H1 (cell line): ENCODE measurements around the gene TBC1D2. TPM values are rescaled to one million over a fixed set of nuclear protein-coding genes. Genes with fewer than 3 reads are reported as not detected.

ENCODE experiments used
- CTCF ChIA-PET: fragments of 300-600 bp; sonication (Branson Sonifier 250); formaldehyde crosslinking; loops from one replicate; lab custom pipeline; 2021; ENCODE audit not compliant: partially characterized antibody; lab: Charles Lee
- POLR2A ChIA-PET: fragments of 300-600 bp; sonication (Branson Sonifier 250); formaldehyde crosslinking; loops from one replicate; lab custom pipeline; 2021; ENCODE audit warnings: inconsistent platforms; ENCODE audit not compliant: partially characterized antibody; lab: Charles Lee
- DNase-seq, 2 experiments: peaks; one replicate each; pipeline versions ENCODE4 v3.0.0 to v3.0.0-alpha.2; 2010 to 2022; ENCODE audit warnings: low spot score in 2 of 2, low read depth in 1 of 2, mixed read lengths in 1 of 2
- FAIRE-seq: peaks from 2 replicates; lab custom pipeline; 2011; peaks lifted over from hg19 to GRCh38; lab: Jason Lieb, UNC
- H2AFZ ChIP-seq: 2 replicates; pipeline ENCODE4 v1.8.1; 2012; ENCODE audit warnings: low read length, inconsistent platforms
- H2AK5ac ChIP-seq: 2 replicates; pipeline ENCODE4 v1.6.1; 2013; ENCODE audit warnings: low read depth, low read length
- H2BK120ac ChIP-seq: replicated peaks from 2 replicates; pipeline ENCODE3; 2013; ENCODE audit warnings: low read depth, low read length, inconsistent platforms
- H2BK12ac ChIP-seq: 2 replicates; pipeline ENCODE4 v1.6.1; 2013; ENCODE audit warnings: low read depth, low read length
- H2BK15ac ChIP-seq: 2 replicates; pipeline ENCODE4 v1.6.1; 2013; ENCODE audit warnings: low read length
- H2BK20ac ChIP-seq: 2 replicates; pipeline ENCODE4 v1.6.1; 2013; ENCODE audit warnings: low read length
- H2BK5ac ChIP-seq: 2 replicates; pipeline ENCODE4 v1.6.1; 2013; ENCODE audit warnings: low read depth, low read length
- H3K14ac ChIP-seq: 2 replicates; pipeline ENCODE4 v1.6.1; 2013; ENCODE audit warnings: inconsistent platforms; ENCODE audit not compliant: insufficient read length
- H3K18ac ChIP-seq: 2 replicates; pipeline ENCODE4 v1.6.1; 2013; ENCODE audit warnings: low read length; ENCODE audit errors: extremely low read depth
- H3K23ac ChIP-seq: 2 replicates; pipeline ENCODE4 v1.6.1; 2013; ENCODE audit warnings: inconsistent platforms; ENCODE audit not compliant: insufficient read length
- H3K23me2 ChIP-seq: 2 replicates; pipeline ENCODE4 v1.6.1; 2013; ENCODE audit warnings: low read depth, low read length
- H3K27ac ChIP-seq: 2 replicates; pipeline ENCODE4 v1.6.1; 2011; ENCODE audit warnings: low read depth, low read length, inconsistent platforms
- H3K27me3 ChIP-seq, 4 experiments: replicated peaks in 1 of 4; 1 replicate in 1 of 4; 2 replicates in 3 of 4; pipeline versions ENCODE4 v1.6.1 to v1.8.1; 2011 to 2013; ENCODE audit warnings: low read length in 3 of 4, mild to moderate bottlenecking in 3 of 4, inconsistent platforms in 2 of 4, mixed read lengths in 2 of 4, moderate library complexity in 1 of 4; ENCODE audit not compliant: control insufficient read depth in 3 of 4, insufficient read depth in 3 of 4; ENCODE audit errors: extremely low read depth in 1 of 4
- H3K36me3 ChIP-seq, 4 experiments: 2 replicates each; pipeline versions ENCODE4 v1.6.1 to v1.8.1; 2011 to 2013; ENCODE audit warnings: mild to moderate bottlenecking in 4 of 4, low read length in 3 of 4, moderate library complexity in 2 of 4, control low read depth in 1 of 4, inconsistent platforms in 1 of 4; ENCODE audit not compliant: insufficient read depth in 4 of 4, control insufficient read depth in 2 of 4
- H3K4ac ChIP-seq: replicated peaks from 2 replicates; pipeline ENCODE3; 2013; ENCODE audit warnings: low read length, low read depth, mixed read lengths, inconsistent platforms; ENCODE audit not compliant: insufficient read length
- H3K4me1 ChIP-seq, 4 experiments: replicated peaks in 1 of 4; 1 replicate in 1 of 4; 2 replicates in 3 of 4; pipeline versions ENCODE4 v1.6.1 to v1.8.1; 2011 to 2013; ENCODE audit warnings: low read length in 3 of 4, inconsistent platforms in 2 of 4, mixed read lengths in 1 of 4; ENCODE audit not compliant: insufficient read depth in 4 of 4, control insufficient read depth in 3 of 4
- H3K4me2 ChIP-seq, 2 experiments: 2 replicates each; pipeline versions ENCODE4 v1.6.1 to v1.8.1; 2011 to 2013; ENCODE audit warnings: low read depth in 2 of 2, low read length in 2 of 2, control low read depth in 1 of 2, inconsistent platforms in 1 of 2, mild to moderate bottlenecking in 1 of 2; ENCODE audit not compliant: insufficient read depth in 1 of 2
- H3K4me3 ChIP-seq, 4 experiments: fragments of 200-600, 300-600 bp in 1 of 4; sonication (generic), shearing (Covaris generic), sonication (Bioruptor Twin) in 1 of 4; 2 replicates each; pipeline versions ENCODE4 v1.5.1 to v1.8.1; 2011 to 2016; ENCODE audit warnings: low read length in 4 of 4, low read depth in 3 of 4, control low read depth in 2 of 4, inconsistent platforms in 2 of 4, mild to moderate bottlenecking in 2 of 4, mixed read lengths in 1 of 4, moderate library complexity in 1 of 4; ENCODE audit not compliant: insufficient read depth in 2 of 4; ENCODE audit errors: extremely low read depth in 1 of 4
- H3K56ac ChIP-seq: replicated peaks from 2 replicates; pipeline ENCODE3; 2013; ENCODE audit warnings: low read depth, mild to moderate bottlenecking, mixed read lengths, low read length, inconsistent platforms; ENCODE audit not compliant: insufficient read length
- H3K79me1 ChIP-seq: 2 replicates; pipeline ENCODE4 v1.6.1; 2013; ENCODE audit warnings: low read depth, low read length, control low read depth
- H3K79me2 ChIP-seq, 2 experiments: 2 replicates each; pipeline versions ENCODE4 v1.6.1 to v1.8.1; 2012 to 2013; ENCODE audit warnings: low read length in 2 of 2, mild to moderate bottlenecking in 2 of 2, inconsistent platforms in 1 of 2; ENCODE audit not compliant: insufficient read depth in 2 of 2, control insufficient read depth in 1 of 2
- H3K9ac ChIP-seq, 4 experiments: replicated peaks in 1 of 4; 1 replicate in 1 of 4; 2 replicates in 3 of 4; pipeline versions ENCODE4 v1.6.1 to v1.8.1; 2011 to 2013; ENCODE audit warnings: low read depth in 3 of 4, low read length in 3 of 4, control low read depth in 2 of 4, mild to moderate bottlenecking in 2 of 4, moderate library complexity in 2 of 4, inconsistent platforms in 1 of 4; ENCODE audit errors: extremely low read depth in 1 of 4
- H3K9me3 ChIP-seq, 2 experiments: 2 replicates each; pipeline versions ENCODE4 v1.6.1 to v1.8.1; 2012 to 2013; ENCODE audit warnings: mild to moderate bottlenecking in 2 of 2, moderate library complexity in 2 of 2, control low read depth in 1 of 2, inconsistent platforms in 1 of 2, low read depth in 1 of 2, low read length in 1 of 2, mixed read lengths in 1 of 2; ENCODE audit not compliant: insufficient read depth in 2 of 2
- H4K20me1 ChIP-seq, 2 experiments: replicated peaks in 1 of 2; 2 replicates each; pipeline versions ENCODE3 to v1.8.1; 2011 to 2013; ENCODE audit warnings: inconsistent platforms in 2 of 2, low read length in 2 of 2, mild to moderate bottlenecking in 1 of 2; ENCODE audit not compliant: insufficient read depth in 2 of 2, control insufficient read depth in 1 of 2
- H4K5ac ChIP-seq: 2 replicates; pipeline ENCODE4 v1.6.1; 2013; ENCODE audit warnings: low read length, low read depth, mixed read lengths, inconsistent platforms; ENCODE audit not compliant: insufficient read length
- H4K8ac ChIP-seq: 2 replicates; pipeline ENCODE4 v1.8.0; 2013; ENCODE audit warnings: mild to moderate bottlenecking, moderate library complexity, low read length, inconsistent platforms; ENCODE audit not compliant: insufficient read depth; ENCODE audit errors: extremely low read depth
- H4K91ac ChIP-seq: replicated peaks from 2 replicates; pipeline ENCODE3; 2013; ENCODE audit warnings: low read length, mixed read lengths, inconsistent platforms; ENCODE audit not compliant: insufficient read length
- CTCF ChIP-seq, 3 experiments: IDR thresholded peaks; 1 replicate in 2 of 3; 2 replicates in 1 of 3; pipeline versions ENCODE4 v1.5.1 to v1.6.1; 2011; ENCODE audit warnings: low read length in 3 of 3, mild to moderate bottlenecking in 3 of 3, inconsistent platforms in 2 of 3, low read depth in 1 of 3, moderate library complexity in 1 of 3; ENCODE audit not compliant: insufficient read depth in 1 of 3; ENCODE audit errors: control extremely low read depth in 1 of 3
- MAX ChIP-seq: IDR thresholded peaks from 2 replicates; pipeline ENCODE4 v1.6.1; 2012; ENCODE audit warnings: inconsistent platforms
- WGBS, 2 experiments: shearing (Covaris generic) in 1 of 2; methylation state at CpG; one replicate each; pipeline versions ENCODE4 v1.1.6 to v1.1.7; 2013 to 2015; ENCODE audit warnings: low lambda C conversion rate in 2 of 2, mixed read lengths in 2 of 2, inconsistent platforms in 1 of 2, low coverage in 1 of 2, missing lambda C conversion rate in 1 of 2; ENCODE audit not compliant: insufficient replicate concordance in 2 of 2, insufficient coverage in 1 of 2, insufficient read length in 1 of 2; ENCODE audit errors: extremely low coverage in 1 of 2, missing lambda C conversion rate in 1 of 2; 5-methylcytosine and 5-hydroxymethylcytosine counted together
- polyA plus RNA-seq, 7 experiments: library from polyadenylated mRNA; depleted of rRNA in 3 of 7; stranded (reverse) in 5 of 7; unstranded in 2 of 7; fragments of >200 nt in 5 of 7; fragments of 200-250 nt in 2 of 7; gene quantifications; 1 replicate in 5 of 7; 2 replicates in 1 of 7; 4 replicates in 1 of 7; pipeline versions ENCODE4 v1.2.1 to v1.2.3, GENCODE V29; 2011 to 2013; ENCODE audit warnings: missing spikeins in 2 of 7, mixed read lengths in 2 of 7
- total RNA-seq: library from RNA; stranded (reverse); fragmentation: NEBNext Ultra II Directional; extraction: Animal tissue kit (Norgen Biotek cat#: 25700); gene quantifications from 2 replicates; pipeline ENCODE4 v1.2.1, GENCODE V29; 2021

The TBC1D2 gene
- total and polyA plus RNA-seq, 2 of the 8 experiments (the other 6 are each of a cell fraction or from before 2014, with no cell fraction given) = 7.4 TPM

DNA sequence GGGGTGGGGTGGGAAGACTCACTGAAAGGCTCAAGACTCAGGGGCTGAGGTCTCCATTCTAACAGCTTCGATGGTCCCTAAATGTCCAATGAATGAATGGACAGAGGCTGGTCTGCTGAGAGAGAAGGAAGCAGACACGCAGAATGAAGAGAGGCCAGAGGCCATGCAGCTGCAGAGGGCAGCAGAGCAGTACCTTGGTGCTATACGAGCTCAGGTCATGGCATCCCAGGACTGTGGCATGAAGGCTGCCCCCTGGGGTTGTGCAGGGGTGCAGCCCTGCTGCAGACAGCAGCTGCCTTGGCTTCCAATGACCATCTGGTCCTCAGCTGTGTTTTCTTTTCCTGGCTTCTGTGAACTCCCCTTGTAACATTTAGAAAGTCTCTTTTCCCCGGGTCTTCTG is 47.8 kb downstream of the TBC1D2 start:
- Histone ChIP-seq H2BK20ac (no peak overlapping the region), H3K4me3 (no peak overlapping the region), H3K36me3 (peaks cover 0 to 10% (median 0%) of the 10 kb centered on the region in 4 experiments; a peak in 1 of 8 replicates), H3K79me1 (no peaks in the 10 kb centered on the region), H2AK5ac (no peak overlapping the region), H2AFZ (no peak overlapping the region), H3K4me2 (no peak overlapping the region), H2BK5ac (no peak overlapping the region), H3K27me3 (no peaks in the 10 kb centered on the region), H3K18ac (no peak overlapping the region), H3K27ac (no peak overlapping the region), H3K4ac (no peak overlapping the region), H3K23ac (no peak overlapping the region), H4K20me1 (no peaks in the 10 kb centered on the region), H3K4me1 (no peaks in the 10 kb centered on the region), H3K9ac (no peak overlapping the region), H2BK120ac (no peak overlapping the region), H3K56ac (no peak overlapping the region), H3K14ac (no peak overlapping the region), H2BK12ac (no peak overlapping the region), H2BK15ac (no peak overlapping the region), H3K23me2 (no peaks in the 10 kb centered on the region), H3K9me3 (peaks cover 5 to 10% of the 10 kb centered on the region in 2 experiments; a peak in 3 of 4 replicates), H3K79me2 (no peaks in the 10 kb centered on the region), H4K91ac (no peak overlapping the region), H4K5ac (no peak overlapping the region), H4K8ac (no peak overlapping the region)
- CTCF ChIA-PET = interaction anchor here (0.7 to 8.3 kb wide), 15 partner anchors 9 to 284 kb away, joined by 3 to 62 read pairs (median 6); partner anchors contain the start of gene TBC1D2
- POLR2A ChIA-PET = interaction anchor here (1.6 to 2.0 kb wide), 2 partner anchors 12 to 16 kb away, joined by 6 read pairs; partner anchors contain the start of gene CORO2A
- FAIRE-seq (no peak), DNase-seq (no peak)
- WGBS, 2 experiments = 91% methylated on average over 3 of the region's 4 CpGs; no CpG with 5 or more reads in 1 of the 2 experiments
- TF ChIP-seq CTCF (IDR thresholded peaks at IDR 0.05; ENCODE audit: control extremely low read depth in 1 of 3, insufficient read depth in 1 of 3, low read depth in 1 of 3, low read length in 3 of 3) (peak in 2 of 3 experiments; percentile 8 to 10; a peak in 3 of 4 replicates), MAX (no peak)
